HUDEP-2 (cell line): Measurements from ENCODE around the gene ATP10A.
A peak's percentile ranks its signal among the peaks of the same experiment; 100 is the strongest.
"Not testable (repeated sequence)": the region's sequence is repeated elsewhere in the genome, so short reads cannot be mapped to it uniquely, and the experiment has no call there.

ENCODE experiments used
- DNase-seq, 76 experiments: peaks; one replicate each; lab custom pipeline; 2025; ENCODE audit not compliant: unreplicated experiment in 76 of 76; lab: John Stamatoyannopoulos, UW

Gene ATP10A

GRCh38 chr15:25776071-25776746, 86.9 kb downstream of the ATP10A start:
- no peak for DNase-seq

- DNase-seq, result peak in 12 of 76 experiments; percentile 2 to 28 (median 7)
These were observed 87.7 kb downstream of the ATP10A start for GRCh38 chr15:25775317-25775912.

GRCh38 chr15:25774871-25775270, 88.3 kb downstream of the ATP10A start:
- no peak for DNase-seq

- no peak for DNase-seq
These were observed 89.9 kb downstream of the ATP10A start for GRCh38 chr15:25773248-25773647.

GRCh38 chr15:25772500-25772899, 90.6 kb downstream of the ATP10A start:
- DNase-seq, result no peak

- DNase-seq, result not testable (repeated sequence)
These were observed 91.4 kb downstream of the ATP10A start for GRCh38 chr15:25771736-25772135.

GRCh38 chr15:25771338-25771706, 91.8 kb downstream of the ATP10A start:
- DNase-seq, result no peak

GRCh38 chr15:25770618-25771337, 92.3 kb downstream of the ATP10A start:
- no peak for DNase-seq

- no peak for DNase-seq
These were observed 93.1 kb downstream of the ATP10A start for GRCh38 chr15:25770031-25770430.

GRCh38 chr15:25768271-25768670, 94.9 kb downstream of the ATP10A start:
- no peak for DNase-seq

GRCh38 chr15:25767356-25768151, 95.6 kb downstream of the ATP10A start:
- DNase-seq, result no peak

- no peak for DNase-seq
These were observed 96.7 kb downstream of the ATP10A start for GRCh38 chr15:25766417-25766816.

GRCh38 chr15:25764980-25765735, 98.0 kb downstream of the ATP10A start:
- no peak for DNase-seq

GRCh38 chr15:25763954-25764353, 99.2 kb downstream of the ATP10A start:
- DNase-seq, result no peak

- no peak for DNase-seq
These were observed 99.8 kb downstream of the ATP10A start for GRCh38 chr15:25763331-25763751.

- no peak for DNase-seq
These were observed 101.0 kb downstream of the ATP10A start for GRCh38 chr15:25761971-25762662.

GRCh38 chr15:25759421-25759820, 103.7 kb downstream of the ATP10A start:
- no peak for DNase-seq

- not testable (repeated sequence) for DNase-seq
These were observed 104.5 kb downstream of the ATP10A start for GRCh38 chr15:25758612-25759011.

- no peak for DNase-seq
These were observed 119.4 kb downstream of the ATP10A start for GRCh38 chr15:25743548-25744275.
